WTC11 (cell line): ENCODE data around the gene NAALADL2.

Experiments used
- NFYB ChIP-seq: sonication (generic); formaldehyde crosslinking; conservative IDR thresholded peaks from 2 replicates; pipeline ENCODE4 v1.8.0; 2022; ENCODE audit warnings: low read depth, missing genetic modification reagents
- TF ChIP-seq, protein P1 (sequence below): sonication (generic); formaldehyde crosslinking; IDR thresholded peaks from 2 replicates; pipeline ENCODE4 v1.8.0; 2023; ENCODE audit warnings: mild to moderate bottlenecking, missing genetic modification reagents
- TF ChIP-seq, protein P2 (sequence below): fragments of 200-600 bp; IDR thresholded peaks from 2 replicates; pipeline ENCODE4 v1.8.0; 2022; ENCODE audit warnings: antibody characterized with exemption

DNA sequence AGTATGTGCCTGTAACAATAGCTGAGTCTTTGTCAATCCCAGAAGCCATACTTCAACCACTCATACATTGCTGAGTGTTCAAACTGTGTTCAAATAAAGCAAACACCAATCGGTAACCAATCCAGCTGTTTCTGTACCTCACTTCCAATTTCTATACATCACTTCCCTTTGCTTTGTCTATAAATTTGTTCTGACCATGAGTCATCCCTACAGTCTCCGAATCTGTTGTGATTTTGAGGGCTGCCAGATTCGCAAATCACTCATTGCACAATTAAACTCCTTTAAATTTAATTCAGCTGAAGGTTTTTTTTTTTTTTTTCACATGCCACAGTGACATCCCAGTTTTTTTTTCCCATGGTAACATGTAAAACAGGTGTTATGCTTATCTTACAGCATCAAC lies 870.3 kb downstream of the NAALADL2 start:
- TF ChIP-seq, protein P1, sequence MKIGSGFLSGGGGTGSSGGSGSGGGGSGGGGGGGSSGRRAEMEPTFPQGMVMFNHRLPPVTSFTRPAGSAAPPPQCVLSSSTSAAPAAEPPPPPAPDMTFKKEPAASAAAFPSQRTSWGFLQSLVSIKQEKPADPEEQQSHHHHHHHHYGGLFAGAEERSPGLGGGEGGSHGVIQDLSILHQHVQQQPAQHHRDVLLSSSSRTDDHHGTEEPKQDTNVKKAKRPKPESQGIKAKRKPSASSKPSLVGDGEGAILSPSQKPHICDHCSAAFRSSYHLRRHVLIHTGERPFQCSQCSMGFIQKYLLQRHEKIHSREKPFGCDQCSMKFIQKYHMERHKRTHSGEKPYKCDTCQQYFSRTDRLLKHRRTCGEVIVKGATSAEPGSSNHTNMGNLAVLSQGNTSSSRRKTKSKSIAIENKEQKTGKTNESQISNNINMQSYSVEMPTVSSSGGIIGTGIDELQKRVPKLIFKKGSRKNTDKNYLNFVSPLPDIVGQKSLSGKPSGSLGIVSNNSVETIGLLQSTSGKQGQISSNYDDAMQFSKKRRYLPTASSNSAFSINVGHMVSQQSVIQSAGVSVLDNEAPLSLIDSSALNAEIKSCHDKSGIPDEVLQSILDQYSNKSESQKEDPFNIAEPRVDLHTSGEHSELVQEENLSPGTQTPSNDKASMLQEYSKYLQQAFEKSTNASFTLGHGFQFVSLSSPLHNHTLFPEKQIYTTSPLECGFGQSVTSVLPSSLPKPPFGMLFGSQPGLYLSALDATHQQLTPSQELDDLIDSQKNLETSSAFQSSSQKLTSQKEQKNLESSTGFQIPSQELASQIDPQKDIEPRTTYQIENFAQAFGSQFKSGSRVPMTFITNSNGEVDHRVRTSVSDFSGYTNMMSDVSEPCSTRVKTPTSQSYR (CRISPR knock-in tag) = no peak
- TF ChIP-seq, protein P2, sequence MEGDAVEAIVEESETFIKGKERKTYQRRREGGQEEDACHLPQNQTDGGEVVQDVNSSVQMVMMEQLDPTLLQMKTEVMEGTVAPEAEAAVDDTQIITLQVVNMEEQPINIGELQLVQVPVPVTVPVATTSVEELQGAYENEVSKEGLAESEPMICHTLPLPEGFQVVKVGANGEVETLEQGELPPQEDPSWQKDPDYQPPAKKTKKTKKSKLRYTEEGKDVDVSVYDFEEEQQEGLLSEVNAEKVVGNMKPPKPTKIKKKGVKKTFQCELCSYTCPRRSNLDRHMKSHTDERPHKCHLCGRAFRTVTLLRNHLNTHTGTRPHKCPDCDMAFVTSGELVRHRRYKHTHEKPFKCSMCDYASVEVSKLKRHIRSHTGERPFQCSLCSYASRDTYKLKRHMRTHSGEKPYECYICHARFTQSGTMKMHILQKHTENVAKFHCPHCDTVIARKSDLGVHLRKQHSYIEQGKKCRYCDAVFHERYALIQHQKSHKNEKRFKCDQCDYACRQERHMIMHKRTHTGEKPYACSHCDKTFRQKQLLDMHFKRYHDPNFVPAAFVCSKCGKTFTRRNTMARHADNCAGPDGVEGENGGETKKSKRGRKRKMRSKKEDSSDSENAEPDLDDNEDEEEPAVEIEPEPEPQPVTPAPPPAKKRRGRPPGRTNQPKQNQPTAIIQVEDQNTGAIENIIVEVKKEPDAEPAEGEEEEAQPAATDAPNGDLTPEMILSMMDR = no peak
- no peak for TF ChIP-seq NFYB (CRISPR knock-in tag)
